Mammary epithelial cell (primary cell): ENCODE measurements around the gene PLA2G4E.

ENCODE experiments used
- CTCF ChIP-seq, 2 donors: IDR thresholded peaks in 1 of 2; conservative IDR thresholded peaks in 1 of 2; 2 replicates each; pipeline ENCODE4 v1.5.1; 2011 to 2012; ENCODE audit warnings: inconsistent platforms in 2 of 2, low read length in 2 of 2, mild to moderate bottlenecking in 2 of 2, control low read depth in 1 of 2, low read depth in 1 of 2; ENCODE audit not compliant: insufficient read depth in 1 of 2; ENCODE audit errors: extremely low read depth in 1 of 2
- EZH2 ChIP-seq: IDR thresholded peaks from 2 replicates; pipeline ENCODE4 v1.6.1; 2012; ENCODE audit warnings: low read length, inconsistent platforms, borderline replicate concordance

GRCh38 chr15:42001236-42001635, 19.6 kb downstream of the PLA2G4E start:
- no peak for TF ChIP-seq CTCF (conservative IDR thresholded peaks at IDR 0.05 in 1 of 2, IDR thresholded peaks at IDR 0.05 in 1 of 2; ENCODE audit: extremely low read depth in 1 of 2, insufficient read depth in 1 of 2, low read depth in 1 of 2, low read length in 2 of 2)
- no peak for TF ChIP-seq EZH2
